ENCODE data around the gene UBE3A.

GRCh38 chr15:25426896-25427610 lies 11.8 kb downstream of the UBE3A start:
- TF ChIP-seq, protein P1, sequence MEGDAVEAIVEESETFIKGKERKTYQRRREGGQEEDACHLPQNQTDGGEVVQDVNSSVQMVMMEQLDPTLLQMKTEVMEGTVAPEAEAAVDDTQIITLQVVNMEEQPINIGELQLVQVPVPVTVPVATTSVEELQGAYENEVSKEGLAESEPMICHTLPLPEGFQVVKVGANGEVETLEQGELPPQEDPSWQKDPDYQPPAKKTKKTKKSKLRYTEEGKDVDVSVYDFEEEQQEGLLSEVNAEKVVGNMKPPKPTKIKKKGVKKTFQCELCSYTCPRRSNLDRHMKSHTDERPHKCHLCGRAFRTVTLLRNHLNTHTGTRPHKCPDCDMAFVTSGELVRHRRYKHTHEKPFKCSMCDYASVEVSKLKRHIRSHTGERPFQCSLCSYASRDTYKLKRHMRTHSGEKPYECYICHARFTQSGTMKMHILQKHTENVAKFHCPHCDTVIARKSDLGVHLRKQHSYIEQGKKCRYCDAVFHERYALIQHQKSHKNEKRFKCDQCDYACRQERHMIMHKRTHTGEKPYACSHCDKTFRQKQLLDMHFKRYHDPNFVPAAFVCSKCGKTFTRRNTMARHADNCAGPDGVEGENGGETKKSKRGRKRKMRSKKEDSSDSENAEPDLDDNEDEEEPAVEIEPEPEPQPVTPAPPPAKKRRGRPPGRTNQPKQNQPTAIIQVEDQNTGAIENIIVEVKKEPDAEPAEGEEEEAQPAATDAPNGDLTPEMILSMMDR (IDR thresholded peaks at IDR 0.05; ENCODE audit: insufficient read depth, low read depth, low read length): no peak
- TF ChIP-seq EZH2 (IDR thresholded peaks at IDR 0.05; ENCODE audit: insufficient read depth, low read length): no peak

All from astrocyte (in vitro differentiated cells and primary cell).